Esophagus mucosa (tissue), 1 donor: Measurements from ENCODE around the gene ATXN7L1. TPM values are rescaled to one million over a fixed set of nuclear protein-coding genes. Genes with fewer than 3 reads are reported as not detected.
"Not testable (repeated sequence)": the region's sequence is repeated elsewhere in the genome, so short reads cannot be mapped to it uniquely, and the experiment has no call there.

ENCODE experiments used
- ATAC-seq: fragments of 200-7000 bp; cut with Tn5 transposase; one replicate; pipeline ENCODE4 v1.9.1; 2020
- total RNA-seq: library from RNA; stranded (reverse); gene quantifications from one replicate; pipeline ENCODE4 v1.2.4, GENCODE V29; 2023
- donor health status: DM: yes; HTN: yes; CAD: no.

ATXN7L1 gene
- total RNA-seq, 1 donor from 2014 or later = 9.2 TPM

GRCh38 chr7:105857009-105857952, 19.1 kb downstream of the ATXN7L1 start:
- ATAC-seq = no peak

- no peak for ATAC-seq
Observed at GRCh38 chr7:105854498-105854897, 21.9 kb downstream of the ATXN7L1 start.

- ATAC-seq = no peak
Observed at GRCh38 chr7:105853931-105854419, 22.4 kb downstream of the ATXN7L1 start.

- no peak for ATAC-seq
Observed at GRCh38 chr7:105851064-105851463, 25.3 kb downstream of the ATXN7L1 start.

GRCh38 chr7:105849122-105849855, 27.1 kb downstream of the ATXN7L1 start:
- ATAC-seq = peak; percentile 22

- no peak for ATAC-seq
Observed at GRCh38 chr7:105846404-105846803, 30.0 kb downstream of the ATXN7L1 start.

GRCh38 chr7:105844681-105845080, 31.7 kb downstream of the ATXN7L1 start:
- not testable (repeated sequence) for ATAC-seq

GRCh38 chr7:105841866-105842265, 34.5 kb downstream of the ATXN7L1 start:
- peak; percentile 53 for ATAC-seq

GRCh38 chr7:105840981-105841749, 35.2 kb downstream of the ATXN7L1 start:
- ATAC-seq = no peak

GRCh38 chr7:105839266-105839665, 37.1 kb downstream of the ATXN7L1 start:
- ATAC-seq = no peak

GRCh38 chr7:105838627-105839231, 37.7 kb downstream of the ATXN7L1 start:
- ATAC-seq = no peak

- no peak for ATAC-seq
Observed at GRCh38 chr7:105837765-105838626, 38.4 kb downstream of the ATXN7L1 start.

GRCh38 chr7:105835441-105835840, 41.0 kb downstream of the ATXN7L1 start:
- ATAC-seq = no peak

- no peak for ATAC-seq
Observed at GRCh38 chr7:105831824-105832535, 44.4 kb downstream of the ATXN7L1 start.

- ATAC-seq = no peak
Observed at GRCh38 chr7:105831302-105831620, 45.1 kb downstream of the ATXN7L1 start.

GRCh38 chr7:105830405-105831301, 45.7 kb downstream of the ATXN7L1 start:
- ATAC-seq = peak; percentile 37

- no peak for ATAC-seq
Observed at GRCh38 chr7:105829681-105830322, 46.6 kb downstream of the ATXN7L1 start.

GRCh38 chr7:105828141-105828540, 48.3 kb downstream of the ATXN7L1 start:
- ATAC-seq = no peak
